ENCODE measurements around the gene BABAM2.
"Not testable (repeated sequence)": the region's sequence is repeated elsewhere in the genome, so short reads cannot be mapped to it uniquely, and the experiment has no call there.

Gene BABAM2

DNA sequence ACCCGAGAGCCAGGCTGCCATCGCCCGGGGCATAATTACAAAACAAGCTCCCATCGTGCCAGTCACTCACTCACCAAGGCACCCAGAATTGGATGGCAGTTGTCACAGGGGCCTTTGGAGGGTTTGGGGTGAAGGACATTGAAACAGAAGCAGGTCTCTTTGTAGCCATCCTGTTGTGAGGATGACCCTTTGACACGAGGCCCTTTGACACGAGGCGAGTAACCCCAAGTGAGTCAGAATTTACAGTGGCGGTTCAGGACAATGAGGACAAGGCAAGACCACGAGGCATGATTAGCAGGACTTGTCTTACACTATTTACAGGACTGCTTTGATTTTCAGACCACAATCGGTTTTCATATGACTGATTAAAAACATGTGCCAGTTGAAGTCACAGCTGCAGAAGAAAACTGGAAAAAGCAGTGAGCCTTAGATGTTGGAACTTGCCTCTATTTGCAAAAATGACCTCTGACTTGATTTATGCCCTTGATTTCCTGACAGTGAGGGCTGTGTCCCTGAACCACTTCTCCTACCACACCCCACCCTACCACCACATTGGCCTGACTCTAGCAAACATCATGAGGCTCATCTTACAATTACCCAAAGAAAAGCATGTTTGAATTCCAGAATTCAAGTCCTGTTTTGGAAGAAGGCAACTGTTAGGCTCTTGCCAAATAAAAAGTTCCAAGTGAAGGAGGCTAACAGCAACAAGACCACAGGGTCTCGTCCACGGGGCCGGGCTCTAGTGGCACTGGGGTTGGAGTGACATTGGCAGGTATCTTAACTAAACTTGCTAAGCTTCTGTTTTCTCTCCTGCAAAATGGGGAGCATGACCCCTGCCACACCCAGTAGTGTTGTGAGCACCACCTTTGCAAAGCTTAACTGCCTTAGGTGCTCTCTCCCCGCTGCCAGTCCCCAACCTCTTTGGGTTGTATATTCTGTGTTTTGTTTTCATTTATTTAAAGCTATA lies 437.7 kb downstream of the BABAM2 start:
- no peak for DNase-seq (ENCODE audit: low read depth, low spot score)

DNA sequence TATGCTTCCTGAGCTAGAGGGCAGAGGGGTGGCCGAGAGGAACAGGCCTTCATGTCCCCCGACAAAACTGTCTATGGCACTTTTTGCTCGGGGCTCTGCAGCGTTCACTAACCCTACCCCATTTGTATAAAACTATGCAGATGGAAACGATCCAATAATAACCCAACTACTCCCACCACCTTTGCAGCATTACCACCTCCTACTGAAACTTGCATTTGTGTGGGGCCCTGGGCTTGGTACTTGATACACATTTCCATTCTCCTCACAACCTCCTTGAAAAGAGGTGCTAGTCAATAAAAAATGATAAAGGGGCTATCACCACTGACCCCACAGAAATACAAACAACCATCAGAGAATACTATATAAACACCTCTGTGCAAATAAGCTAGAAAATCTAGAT lies 438.7 kb downstream of the BABAM2 start:
- DNase-seq (ENCODE audit: low read depth, low spot score), result no peak

DNA sequence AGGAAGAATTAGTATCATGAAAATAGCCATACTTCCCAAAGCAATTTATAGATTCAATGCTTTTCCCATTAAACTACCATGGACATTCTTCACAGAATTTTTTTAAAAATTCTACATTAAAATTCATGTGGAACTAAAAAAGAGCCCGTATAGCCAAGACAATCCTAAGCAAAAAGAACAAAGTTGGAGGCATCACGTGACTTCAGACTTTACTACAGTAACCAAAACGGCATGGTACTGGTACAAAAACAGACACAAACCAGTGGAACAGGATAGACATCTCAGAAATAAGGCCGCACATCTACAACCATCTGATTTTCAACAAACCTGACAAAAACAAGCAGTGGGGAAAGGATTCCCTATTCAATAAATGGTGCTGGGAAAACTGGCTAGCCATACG lies 440.2 kb downstream of the BABAM2 start:
- DNase-seq (ENCODE audit: low read depth, low spot score), result not testable (repeated sequence)

DNA sequence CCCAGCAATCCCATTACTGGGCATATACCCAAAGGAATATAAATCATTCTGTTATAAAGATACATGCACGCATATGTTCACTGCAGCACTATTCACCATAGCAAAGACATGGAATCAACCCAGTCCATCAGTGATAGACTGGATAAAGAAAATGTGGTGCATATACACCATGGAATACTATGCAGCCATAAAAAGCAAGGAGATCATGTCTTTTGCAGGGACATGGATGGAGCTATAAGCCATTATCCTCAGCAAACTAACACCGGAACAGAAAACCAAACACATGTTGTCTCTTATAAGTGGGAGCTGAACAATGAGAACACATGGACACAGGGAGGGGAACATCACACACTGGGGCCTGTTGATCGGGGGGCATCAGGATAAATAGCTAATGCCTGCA lies 441.3 kb downstream of the BABAM2 start:
- DNase-seq (ENCODE audit: low read depth, low spot score), result not testable (repeated sequence)

DNA sequence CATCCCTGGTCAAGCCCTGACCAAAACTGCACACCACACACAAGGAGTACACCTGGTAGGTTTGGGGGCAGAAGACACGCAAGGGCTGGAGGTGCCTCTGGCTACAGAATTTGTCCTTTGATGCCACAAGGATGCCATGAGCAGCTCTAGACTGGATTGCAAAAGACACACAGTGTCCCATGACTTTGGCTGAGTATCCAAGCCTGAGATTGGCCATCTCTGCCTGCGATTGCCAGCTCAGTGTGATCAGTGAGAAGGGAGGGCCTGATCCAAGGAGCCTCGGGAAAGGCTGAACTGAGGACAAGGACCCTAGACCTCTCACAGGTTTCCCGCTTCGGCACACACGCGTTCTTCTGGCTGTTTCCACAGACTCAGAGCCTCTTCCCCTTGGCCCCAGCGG lies 442.2 kb downstream of the BABAM2 start:
- no peak for DNase-seq (ENCODE audit: low read depth, low spot score)

DNA sequence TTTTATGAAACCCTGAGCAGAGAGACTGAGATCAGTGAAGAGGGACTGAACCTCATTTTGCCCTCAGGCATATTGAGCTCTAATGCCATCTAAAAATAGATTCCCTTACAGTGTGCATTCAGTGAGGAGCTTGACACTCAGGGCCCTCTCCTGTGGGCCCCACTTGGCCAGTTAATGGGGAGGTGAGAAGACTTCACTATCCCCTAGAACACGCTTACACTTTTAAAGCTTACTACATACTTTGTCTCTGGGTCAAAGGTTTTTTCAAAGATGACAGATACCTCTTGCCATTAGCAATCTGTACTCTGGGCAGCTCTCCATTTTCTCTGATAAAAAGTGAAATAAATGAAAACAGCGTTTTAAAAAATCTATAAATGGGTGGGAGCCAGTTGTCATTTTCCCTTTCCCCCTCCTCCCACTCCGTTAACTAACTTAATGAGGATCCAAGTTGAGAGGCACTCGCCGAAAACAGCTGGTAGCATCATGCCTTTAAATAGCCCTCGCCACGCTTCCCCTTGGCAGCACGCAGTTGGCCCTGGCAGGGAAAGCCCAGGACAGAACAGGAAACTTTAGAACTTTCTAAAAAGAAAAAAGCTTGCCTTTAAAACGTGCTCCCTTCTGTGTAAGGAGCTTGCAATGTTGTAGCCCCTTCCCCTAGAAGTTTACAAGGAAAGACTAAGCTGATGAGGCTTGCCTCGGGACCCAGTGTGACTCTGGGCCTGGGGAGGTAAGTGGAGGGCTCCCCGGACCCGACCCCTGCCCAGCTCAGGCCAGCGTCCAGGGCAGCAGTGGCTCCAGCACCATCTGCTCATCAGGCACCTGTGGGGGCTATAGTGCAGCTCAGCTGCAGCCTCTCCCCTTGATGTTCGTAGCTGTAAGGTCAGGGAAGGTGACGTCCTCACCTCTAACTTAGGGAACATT lies 443.3 kb downstream of the BABAM2 start:
- DNase-seq (ENCODE audit: low read depth, low spot score), result no peak

DNA sequence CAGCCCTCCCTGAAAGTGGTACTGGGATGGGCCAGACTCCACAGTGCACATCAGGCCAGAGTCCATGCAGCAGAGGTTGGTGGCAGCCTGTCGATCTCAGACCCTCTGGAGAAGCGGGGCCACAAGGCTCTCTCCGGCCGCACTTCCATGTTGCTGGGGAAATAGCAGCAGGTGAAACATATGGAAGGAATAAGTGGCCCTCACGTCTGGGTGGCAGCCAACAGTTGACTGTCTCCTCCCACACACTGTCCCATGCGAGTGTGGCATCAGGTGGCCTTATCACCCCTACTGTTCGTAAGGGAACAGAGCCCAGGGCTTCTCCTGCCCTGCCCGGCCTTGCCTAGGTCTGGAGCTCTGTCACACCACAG lies 444.0 kb downstream of the BABAM2 start:
- DNase-seq (ENCODE audit: low read depth, low spot score), result no peak

DNA sequence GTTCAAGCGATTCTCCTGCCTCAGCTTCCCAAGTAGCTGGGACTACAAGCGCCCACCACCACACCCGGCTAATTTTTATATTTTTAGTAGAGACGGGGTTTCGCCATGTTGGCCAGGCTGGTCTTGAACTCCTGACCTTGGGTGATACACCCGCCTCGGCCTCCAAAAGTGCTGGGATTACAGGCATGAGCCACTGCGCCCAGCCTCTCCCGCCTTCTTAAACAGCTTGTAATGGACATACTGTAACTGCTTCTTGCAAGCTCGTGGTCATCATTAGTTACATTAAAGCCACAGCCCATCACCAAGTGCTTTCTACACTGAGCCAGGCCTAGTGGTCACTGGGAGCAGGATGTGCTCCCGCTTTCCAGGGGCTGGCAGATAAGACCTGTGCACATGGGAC lies 444.7 kb downstream of the BABAM2 start:
- DNase-seq (ENCODE audit: low read depth, low spot score), result not testable (repeated sequence)

DNA sequence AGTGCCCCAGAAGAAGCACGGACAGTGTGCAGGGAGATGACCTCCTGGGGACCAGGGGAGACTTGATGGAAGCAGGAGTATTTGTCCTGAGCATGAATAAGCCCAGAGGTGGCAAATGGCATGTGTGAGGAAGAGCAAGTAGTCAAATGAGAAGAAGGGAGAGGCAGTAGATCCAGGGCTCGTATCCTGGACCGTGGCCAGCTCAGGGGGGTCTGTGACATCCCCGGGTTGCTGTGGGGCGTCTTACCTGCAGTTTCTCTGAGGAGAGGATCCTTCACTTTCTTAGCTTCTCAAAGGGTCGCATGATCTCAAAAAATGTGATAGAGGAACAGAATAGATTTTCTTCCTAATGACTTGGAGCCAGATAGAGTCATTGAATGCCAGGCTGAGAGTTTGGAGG lies 445.1 kb downstream of the BABAM2 start:
- DNase-seq (ENCODE audit: low read depth, low spot score), result no peak

DNA sequence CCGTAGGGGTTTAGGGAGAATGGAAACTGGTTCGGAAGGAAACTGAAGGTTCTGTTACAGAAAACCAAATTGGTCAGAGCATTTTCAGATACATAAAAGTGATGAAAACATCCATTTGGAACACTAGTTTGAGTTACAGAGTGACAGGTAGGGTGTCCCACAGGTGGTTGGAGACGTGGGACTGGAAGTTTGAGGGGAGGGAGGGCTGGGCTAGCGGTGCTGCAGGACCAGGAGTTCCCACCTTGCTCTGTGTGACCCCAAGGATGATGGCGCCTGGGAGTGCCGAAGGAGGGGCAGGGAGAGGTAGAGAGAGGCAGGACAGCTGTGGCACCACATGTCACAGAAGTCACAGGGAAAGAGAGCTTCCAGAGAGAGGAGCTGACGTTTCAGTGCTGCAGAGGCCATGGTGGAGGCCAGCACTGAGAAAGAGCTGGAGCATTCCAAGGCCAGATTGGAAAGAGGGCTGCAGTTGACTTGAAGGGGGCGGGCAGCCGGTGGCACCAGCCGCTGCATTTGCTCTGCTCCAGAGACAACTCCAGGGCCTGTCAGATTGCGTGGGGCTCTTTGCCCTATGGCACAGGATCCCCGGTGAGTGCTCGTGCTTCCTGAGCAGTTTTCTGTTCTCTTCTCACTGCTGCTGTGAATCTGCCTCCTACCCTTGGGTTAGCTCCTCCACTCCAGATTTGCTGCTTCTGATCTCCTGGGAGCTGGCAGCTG lies 445.9 kb downstream of the BABAM2 start:
- no peak for DNase-seq (ENCODE audit: low read depth, low spot score)

DNA sequence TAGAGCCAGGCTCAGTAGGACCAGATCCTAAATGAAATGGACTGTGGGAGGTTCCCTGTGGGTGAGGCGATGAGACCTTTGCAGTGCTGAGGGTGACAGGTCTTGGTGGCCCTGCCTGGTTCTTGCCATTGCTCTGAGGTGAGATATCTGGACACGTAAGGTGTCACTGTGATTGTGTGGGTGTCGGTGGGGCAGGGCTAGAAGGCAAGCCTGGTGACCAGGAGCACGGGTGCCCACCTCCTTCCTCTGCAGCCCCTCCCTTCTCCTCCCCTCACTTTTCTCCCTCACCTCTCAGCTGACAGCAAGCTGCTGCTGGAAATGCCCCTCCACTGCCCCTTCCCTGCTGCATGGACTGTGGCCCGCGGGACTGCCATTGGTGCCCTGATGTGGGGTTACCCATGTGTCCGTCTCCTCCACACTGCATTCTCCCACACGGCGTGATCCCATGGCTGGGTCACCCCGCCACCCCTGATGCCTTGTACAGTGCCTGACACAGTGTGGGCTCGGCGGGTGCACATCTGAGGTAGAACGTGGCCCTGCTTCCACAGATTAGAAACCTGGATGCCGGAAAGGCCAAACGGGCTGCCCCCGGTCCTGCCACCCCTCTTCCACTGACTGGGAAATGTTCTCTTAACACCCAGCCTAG lies 446.6 kb downstream of the BABAM2 start:
- DNase-seq (ENCODE audit: low read depth, low spot score), result no peak

DNA sequence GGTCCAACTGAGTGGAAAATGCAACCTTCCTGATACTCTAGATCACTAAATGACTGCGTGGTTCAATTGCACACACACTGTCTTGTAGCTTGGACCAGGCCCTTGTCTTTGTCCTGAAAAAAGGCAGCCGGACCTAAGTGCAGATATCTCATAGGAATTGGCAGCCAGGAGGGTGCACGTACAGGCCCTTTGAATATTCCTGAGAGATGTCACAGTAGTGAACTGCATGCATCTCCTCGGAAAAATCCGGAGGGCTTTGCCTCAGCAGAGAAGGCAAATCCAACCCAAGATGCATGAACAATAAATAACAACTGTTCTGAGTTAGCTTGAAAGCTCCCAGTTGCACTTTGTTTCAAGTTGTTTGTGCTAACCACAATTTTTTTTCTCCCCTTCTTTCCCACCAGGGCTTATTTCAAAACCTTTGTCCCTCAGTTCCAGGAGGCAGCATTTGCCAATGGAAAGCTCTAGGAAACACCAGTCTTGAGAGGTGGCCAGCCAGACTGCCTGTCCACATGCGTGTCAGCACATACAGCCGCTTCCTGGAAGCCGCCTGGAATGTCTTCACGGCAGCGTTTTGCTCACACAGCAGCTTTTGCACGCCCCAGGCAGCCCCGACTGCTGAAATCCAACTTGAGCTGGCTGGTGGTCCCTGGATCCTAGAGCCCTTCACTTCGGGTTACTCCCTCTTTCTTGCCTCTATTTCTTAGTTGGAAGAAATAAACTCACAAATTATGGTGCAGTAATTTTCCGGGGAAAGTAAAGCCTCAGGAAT lies 447.7 kb downstream of the BABAM2 start:
- no peak for DNase-seq (ENCODE audit: low read depth, low spot score)

DNA sequence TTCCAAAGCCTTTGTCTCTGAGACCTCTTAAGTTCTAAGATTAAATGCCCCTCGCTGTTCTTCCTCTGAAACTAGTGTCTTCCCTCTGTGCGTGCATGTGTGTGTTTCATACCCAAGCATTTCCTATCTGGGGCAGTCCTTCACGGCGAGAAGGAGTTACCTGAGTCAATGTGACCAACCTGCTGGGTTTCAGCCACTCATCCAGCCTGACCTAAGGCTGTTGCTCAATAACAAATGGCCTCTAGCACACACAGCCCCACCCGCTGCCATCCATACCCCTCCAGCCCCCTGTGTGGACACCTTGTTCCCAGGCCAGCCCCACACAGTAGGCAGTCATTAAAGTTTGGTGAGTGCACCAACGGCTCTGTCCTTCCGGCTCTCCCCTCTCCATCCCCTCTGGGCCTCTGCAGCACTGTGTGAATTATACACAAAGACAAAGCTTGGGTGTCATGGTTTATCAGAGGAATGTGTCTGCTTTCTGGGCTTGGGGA lies 448.3 kb downstream of the BABAM2 start:
- DNase-seq (ENCODE audit: low read depth, low spot score), result no peak

DNA sequence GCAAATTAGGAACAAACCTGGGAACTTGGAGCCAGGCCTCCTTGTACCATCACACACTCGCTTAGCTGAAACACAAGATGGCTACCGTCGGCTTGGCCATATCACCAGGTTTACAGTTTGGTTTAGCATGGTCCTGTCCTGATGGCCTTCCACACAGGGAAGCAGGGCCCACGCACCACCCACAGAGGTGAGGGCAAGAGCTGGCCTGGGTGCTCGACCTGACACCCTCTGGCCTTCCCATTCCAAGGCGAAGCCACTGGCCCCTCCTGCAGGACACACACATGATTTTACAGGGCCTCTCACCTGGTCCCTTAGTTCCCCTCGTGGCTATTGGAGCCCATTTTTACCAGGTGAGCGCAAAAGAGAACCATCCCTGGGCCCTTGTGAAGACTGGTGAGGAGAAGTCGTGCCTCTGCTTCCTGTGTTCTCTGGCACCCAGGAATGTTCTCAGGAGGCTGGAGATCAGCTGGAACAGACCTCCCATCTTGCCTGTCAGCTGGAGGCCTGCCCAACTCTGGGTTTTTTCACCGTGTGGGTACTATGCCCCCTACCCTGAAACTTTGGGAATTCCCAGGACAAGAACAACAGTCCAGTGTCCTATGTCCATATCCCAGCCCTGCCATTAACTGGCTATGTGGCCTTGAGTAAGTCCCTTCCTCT lies 449.1 kb downstream of the BABAM2 start:
- no peak for DNase-seq (ENCODE audit: low read depth, low spot score)

DNA sequence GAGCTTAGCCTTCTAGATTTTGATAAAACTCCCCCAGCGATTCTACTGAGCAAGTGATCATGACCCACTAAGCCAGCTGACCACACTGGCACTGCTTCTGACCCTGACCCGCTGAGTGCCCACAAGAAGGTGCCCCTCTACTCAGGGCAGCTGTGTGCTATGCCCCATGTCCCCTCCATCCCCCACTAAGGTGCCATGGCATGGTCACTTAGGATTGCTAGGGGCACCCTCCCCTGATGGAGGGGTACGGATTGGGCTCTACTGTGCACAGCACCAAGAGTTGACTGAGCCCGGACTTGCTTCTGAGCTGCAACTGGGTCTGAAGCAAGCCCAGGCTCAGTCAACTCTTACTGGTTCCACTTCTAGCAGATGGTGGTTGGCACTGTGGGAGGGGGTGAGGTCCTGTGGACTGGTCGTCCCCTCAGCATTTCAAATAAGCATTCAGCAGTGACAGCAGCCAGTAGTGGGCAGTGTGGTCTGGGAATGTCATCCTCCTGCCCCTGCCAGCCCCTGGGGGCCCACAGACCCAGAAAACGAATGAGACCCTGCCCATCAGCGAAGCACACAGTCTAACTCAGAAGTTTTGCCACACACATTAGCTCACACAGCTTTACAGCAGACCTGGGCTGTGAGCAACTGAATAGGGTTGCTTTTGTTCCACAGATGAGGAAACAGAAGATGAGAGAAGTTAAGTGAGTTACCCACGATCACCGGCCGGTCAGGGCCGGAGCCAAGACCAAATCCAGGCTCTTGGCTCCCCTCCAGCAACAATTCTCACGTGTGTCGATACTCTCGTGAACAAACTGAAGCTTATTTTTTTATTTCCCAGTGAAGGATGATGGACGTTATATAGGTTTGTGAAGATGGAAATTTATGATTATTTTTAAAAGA lies 450.0 kb downstream of the BABAM2 start:
- DNase-seq (ENCODE audit: low read depth, low spot score), result no peak

DNA sequence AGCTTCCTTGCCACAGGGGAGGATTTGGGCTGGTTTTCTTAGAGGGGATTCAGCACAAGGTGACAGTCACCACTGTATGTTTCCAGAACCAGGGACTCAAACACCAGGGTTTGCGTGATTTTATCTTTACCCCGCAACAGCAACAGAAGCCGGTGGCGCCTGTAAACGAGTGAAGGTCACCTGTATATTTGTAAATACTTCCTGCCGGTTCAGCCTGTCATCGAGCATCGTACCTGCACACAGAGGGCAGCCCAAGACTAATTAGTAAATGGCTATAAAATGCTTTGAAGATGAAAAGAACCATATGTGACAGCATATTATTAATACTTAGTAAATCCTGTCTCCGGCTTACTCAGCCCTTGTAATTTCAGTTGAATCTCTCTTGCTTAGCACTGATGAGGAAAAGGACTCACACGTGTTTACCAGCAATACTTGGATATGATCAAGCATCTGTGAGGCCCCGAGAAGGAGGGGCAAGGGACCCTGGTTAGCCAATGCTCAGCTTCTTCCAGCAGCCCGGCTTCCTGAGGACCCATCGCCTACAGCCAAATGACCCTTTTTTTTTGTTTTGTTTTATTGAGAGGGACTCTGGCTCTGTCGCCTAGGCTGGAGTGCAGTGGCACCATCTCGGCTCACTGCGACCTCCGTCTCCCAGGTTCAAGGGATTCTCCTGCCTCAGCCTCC lies 450.8 kb downstream of the BABAM2 start:
- no peak for DNase-seq (ENCODE audit: low read depth, low spot score)

DNA sequence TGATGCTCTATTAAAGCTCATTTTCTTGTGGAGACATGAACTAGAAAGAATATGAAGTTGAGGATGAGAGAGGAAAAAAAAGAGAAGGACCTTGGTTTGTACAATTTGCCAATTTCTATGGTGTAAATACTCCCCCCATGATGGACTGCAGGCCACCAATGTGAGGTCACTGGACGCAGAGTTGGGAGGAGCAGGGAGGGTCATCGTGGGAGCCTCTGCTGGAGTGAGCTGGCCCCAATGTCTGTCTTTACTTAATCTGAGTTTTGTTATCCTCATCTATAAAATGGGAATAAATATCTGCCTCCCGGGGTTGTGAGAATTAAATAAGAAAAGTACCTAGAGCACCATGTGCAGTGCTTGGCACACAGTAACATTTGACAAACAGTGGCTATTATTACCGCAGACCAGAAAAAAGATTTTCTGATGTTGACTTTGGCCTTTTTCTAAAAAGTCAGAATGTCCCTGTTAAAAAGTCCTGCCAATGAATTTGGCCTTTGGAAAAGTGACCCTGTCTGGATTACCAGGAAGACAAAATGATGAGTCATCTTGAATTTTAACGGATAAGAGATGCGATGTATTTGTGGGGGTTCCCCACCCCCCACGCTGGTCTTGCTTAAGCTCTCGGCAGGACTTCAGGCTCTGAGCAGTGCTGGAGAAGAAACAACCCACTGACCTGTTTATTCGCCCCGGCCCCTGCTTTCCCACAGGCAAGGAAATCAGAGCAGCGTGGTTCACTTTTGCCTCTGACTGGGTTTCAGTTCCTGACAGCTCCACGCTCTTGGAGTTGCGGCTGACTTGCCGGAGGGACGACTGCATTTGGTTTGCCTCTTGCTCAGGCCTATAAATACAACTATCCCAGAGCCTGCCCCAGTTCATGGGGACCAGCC lies 451.8 kb downstream of the BABAM2 start:
- no peak for DNase-seq (ENCODE audit: low read depth, low spot score)
